ENCODE results near the gene ARHGEF12.

Gene ARHGEF12

GRCh38 chr11:120388261-120388660 lies 52.0 kb downstream of the ARHGEF12 start:
- no peak for DNase-seq

- DNase-seq, result no peak
These were observed 53.7 kb downstream of the ARHGEF12 start for GRCh38 chr11:120389693-120390584.

DNA sequence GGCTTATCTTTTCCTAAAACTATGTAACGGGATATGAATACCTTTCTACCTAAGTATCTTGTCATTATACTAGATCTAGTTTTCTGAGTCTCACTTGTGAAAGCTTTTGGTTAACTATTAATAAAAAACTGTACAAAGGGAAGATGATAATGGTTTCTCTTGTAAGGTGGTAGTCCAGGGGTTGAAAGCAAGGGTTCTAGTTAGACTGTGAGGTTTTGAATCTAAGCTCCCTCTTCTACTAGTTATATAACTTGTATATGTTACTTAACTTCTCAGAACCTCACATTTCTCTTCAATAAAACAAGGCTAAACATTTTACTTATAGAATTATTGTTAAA lies 54.3 kb downstream of the ARHGEF12 start:
- DNase-seq, result no peak

- DNase-seq, result no peak
These were observed 55.1 kb downstream of the ARHGEF12 start for GRCh38 chr11:120391292-120391691.

GRCh38 chr11:120391854-120392253 lies 55.6 kb downstream of the ARHGEF12 start:
- no peak for DNase-seq

GRCh38 chr11:120392314-120392713 lies 56.1 kb downstream of the ARHGEF12 start:
- DNase-seq, result no peak

- DNase-seq, result no peak
These were observed 56.6 kb downstream of the ARHGEF12 start for GRCh38 chr11:120392793-120393192.

DNA sequence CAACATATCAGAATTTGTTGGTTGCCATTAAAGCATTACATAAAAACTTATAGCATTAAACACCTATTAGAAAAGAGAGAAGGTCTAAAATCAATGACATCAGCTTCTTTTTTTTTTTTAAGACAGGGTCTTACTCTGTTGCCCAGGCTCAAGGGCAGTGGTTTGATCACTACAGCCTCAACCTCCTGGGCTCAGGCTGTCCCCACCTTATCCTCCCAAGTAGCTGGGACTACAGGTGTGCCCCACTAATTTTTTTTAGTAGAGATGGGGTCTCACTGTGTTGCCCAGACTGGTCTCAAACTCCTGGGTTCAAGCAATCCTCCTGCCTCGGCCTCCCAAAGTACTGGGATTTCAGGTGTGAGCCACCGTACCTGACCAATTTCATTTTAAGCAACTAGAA lies 57.9 kb downstream of the ARHGEF12 start:
- DNase-seq, result no peak

- DNase-seq, result no peak
These were observed 59.6 kb downstream of the ARHGEF12 start for GRCh38 chr11:120395778-120396177.

GRCh38 chr11:120398132-120398531 lies 61.9 kb downstream of the ARHGEF12 start:
- DNase-seq, result no peak

DNA sequence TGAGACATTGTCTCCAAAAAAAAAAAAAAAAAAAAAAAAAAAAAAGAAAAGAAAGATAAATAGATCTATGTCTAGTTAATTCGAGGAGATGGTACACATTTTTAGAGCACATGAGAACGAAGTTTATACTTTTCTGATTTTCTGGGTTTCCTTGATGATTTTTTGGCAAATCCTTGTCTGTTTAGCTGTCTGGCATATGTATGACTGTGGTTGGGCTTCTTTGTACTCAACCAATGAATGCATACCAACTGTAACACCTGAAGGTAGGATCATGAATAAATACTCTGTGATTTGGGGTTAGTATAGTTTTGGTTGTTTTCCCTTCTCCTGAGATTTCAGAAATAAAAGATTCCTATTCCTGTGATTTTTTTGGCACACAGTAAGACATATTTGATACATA lies 63.1 kb downstream of the ARHGEF12 start:
- DNase-seq, result no peak

GRCh38 chr11:120400564-120401364 lies 64.6 kb downstream of the ARHGEF12 start:
- DNase-seq, result no peak

DNA sequence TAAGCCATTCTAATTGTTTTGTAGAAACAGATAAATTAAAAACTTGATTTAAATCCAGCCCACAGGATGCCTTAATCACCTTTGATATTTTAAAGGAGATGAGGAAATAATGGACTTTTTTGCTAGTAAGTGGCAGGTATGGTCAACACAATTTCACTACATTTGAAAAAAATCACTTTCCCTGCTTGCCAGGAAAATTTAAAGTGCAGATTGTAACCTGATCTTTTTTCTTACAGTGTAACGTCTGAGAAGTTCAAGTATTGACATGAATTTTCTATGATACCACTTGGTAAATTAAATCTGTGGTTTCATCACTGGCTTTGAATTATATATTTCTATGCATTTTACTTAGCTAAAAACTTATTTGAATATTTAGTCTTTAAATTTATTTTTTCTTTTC lies 65.3 kb downstream of the ARHGEF12 start:
- no peak for DNase-seq

DNA sequence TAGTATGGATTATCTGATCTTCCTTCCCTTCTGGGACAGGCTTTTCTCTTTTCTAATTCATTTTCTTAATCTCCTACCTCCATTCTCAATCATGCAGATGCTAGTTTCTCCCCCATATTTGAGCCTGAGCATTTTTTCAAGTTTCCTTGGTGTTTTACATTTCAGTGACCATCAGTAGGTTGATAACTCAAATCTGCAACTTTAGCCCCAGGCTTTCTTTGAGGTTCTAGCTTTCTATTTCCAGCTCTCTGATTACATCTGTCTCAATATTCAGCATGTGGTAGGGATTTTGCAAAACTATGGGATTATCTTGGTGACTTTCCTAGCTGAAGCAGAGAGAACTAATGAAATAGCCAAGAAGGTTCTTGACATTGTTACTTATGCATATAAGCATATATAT lies 67.8 kb downstream of the ARHGEF12 start:
- DNase-seq, result no peak

GRCh38 chr11:120404495-120404894 lies 68.3 kb downstream of the ARHGEF12 start:
- no peak for DNase-seq

GRCh38 chr11:120409655-120410054 lies 73.4 kb downstream of the ARHGEF12 start:
- DNase-seq, result no peak

DNA sequence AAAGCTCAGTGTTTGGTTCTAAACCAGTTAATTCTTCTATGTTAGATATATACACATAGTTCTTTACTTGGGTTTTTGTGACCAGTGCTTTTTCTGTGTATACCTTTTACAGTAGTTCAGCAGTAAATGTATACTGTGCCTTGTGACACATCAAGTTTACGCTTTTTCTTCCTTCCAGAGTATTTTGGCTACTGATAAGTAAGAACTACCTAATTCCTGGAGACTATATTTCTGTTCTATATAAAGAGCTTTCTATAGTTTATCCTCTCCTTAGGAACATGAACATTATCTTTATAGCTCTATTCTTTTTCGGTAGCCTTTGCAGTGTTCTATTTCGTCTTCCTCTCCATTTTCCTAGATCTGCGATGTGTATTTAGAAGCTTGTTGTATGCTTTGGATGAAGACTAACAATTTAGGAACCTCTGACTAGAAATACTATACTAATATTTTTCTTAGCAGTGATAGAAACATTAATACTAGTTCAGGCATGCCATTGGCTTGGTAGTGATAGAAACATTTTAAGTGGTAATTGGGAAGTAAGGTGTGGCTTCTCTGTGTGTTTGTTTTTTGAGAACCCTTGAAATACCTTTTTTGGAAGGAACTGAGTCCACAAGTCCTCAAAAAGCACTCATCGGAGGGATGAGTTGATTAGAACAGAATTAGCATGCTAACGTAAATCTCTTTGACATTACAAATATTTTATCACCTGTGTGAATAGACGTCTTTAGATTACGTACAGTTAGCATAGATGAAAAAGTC lies 74.6 kb downstream of the ARHGEF12 start:
- no peak for DNase-seq

GRCh38 chr11:120413480-120413879 lies 77.3 kb downstream of the ARHGEF12 start:
- no peak for DNase-seq

GRCh38 chr11:120420572-120420971 lies 84.4 kb downstream of the ARHGEF12 start:
- no peak for DNase-seq

DNA sequence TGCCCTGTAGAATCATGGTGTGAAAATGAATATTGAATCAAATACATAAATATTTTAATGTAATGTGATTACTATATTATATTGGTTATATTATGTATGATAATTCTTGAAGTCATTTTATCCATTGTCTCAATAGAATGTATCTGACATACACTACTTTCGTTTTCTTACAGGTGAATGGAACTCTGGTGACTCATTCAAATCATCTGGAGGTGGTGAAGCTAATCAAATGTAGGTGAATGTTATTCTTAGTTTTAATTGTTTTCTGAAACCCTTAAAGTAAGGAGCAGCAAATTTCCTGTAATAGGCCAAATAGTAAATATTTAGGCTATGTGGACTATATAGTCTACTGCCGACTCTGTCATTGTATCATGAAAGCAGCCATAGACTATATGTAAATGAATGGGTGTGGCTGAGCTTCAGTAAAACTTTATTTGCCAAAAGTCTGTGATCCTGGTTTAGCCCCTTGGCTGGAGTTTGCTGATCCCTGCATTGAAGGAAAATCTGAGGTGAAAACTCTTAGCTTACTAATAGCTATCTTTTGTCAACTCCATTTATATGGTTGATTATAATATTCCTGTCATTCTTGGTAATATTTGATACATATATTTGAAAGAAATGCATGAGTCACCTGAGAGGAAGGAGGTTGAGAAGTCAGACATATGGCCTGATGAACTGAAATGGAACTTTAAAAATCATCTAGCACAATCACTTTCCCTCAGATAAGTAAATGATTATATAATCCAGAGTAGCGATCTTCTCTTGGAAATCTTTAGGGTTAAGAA lies 88.2 kb downstream of the ARHGEF12 start:
- DNase-seq, result no peak

GRCh38 chr11:120424970-120425332 lies 88.7 kb downstream of the ARHGEF12 start:
- DNase-seq, result no peak

GRCh38 chr11:120425527-120425926 lies 89.3 kb downstream of the ARHGEF12 start:
- DNase-seq, result no peak

GRCh38 chr11:120430146-120430545 lies 93.9 kb downstream of the ARHGEF12 start:
- DNase-seq, result no peak

Data from activated CD4-positive, alpha-beta T cell treated with anti-CD3 and anti-CD28 coated beads, Interleukin-2, amount 50 U/mL, for 4 hours (primary cell).